GM21529 (cell line): ENCODE data around the gene GREB1.

Source experiments
- ATAC-seq: cut with Tn5 transposase; IDR thresholded peaks from one replicate; pipeline ENCODE4 v1.9.1; 2021; ENCODE audit not compliant: unreplicated experiment

GREB1 gene

DNA sequence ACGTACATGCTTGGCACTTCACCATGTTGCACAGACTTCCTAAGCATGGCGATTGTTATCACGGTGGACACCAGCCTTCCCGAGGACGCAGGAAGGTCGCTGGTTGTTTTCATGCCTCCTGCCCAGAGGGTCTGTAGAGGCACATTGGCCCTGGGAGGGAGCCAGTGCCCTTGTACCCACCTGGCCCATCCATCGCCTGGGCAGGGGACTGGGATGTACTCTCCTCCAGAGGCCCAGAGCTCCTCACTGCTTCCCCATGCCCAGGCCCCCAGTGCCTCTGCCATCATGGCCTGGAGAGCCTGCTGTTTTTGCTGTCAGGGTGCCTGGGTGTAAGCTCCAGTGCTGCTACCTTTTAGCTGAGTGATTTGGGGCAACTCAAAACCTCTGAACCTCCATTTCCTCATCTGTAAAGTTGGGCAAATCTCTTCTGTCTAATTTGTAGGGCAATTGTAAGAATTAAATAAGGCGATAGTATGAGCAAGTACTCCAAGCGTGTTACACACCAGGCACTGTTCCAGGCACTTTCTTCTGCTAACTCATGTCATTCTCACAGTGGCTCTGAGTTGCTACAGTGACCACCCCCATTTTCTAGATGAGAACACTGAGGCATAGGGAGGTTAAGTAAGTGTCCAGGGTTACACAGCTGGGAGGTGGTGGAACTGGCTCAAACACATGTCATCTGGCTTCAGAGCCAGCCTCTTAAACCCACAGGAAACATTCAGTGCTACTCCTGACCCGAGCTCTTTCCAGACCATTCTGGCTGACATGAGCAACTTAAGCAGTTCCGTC is 45.3 kb downstream of the GREB1 start:
- no peak for ATAC-seq

DNA sequence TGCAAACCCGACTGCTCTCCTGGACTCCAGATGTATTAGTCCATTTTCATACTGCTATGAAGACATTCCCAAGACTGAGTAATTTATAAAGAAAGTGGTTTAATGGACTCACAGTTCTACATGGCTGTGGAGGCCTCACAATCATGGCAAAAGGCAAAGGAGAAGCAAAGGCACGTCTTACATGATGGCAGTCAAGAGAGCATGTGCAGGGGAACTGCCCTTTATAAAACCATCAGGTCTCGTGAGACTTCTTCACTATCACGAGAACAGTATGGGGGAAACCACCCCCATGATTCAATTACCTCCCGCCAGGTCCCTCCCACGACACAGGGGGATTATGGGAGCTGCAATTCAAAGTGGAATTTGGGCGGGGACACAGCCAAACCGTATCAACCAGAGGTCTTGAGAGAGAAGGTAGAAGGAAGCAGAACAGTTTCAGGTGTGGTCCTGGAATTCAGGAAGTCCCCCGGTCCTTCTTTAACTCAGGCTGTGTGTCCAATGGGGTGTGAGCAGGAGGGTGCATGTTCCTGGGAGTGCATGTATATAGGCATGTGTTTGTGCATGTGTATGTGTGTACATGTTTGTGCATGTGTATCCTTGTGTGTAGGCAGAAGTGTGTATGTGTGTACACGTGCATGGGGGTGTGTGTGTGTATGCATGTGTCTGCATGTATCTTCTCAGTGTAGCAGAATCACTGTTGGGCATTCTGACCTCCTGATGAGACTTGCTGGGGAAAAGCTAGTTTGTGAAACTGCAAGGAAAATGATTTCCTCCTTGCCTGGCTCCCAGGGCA is 46.2 kb downstream of the GREB1 start:
- no peak for ATAC-seq

DNA sequence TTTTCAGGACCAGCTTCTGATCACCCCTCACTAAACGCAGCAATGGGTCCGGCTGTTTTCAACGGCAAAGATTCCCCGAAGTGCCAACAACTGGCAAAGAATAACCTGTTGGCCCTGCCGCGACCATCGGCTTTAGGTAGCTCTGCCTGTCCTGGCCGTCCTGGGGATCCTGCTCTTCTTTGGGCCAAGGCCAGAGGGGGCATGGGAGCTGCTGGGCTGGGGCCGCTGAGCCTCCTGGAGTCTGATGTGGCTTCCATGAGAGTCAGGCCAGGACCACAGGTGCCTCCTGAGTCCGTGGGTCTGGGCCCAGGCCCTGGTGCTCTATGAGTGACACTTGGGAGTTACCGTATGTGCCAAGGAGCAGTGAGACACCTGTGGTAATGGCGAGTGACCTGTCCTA is 46.9 kb downstream of the GREB1 start:
- no peak for ATAC-seq

DNA sequence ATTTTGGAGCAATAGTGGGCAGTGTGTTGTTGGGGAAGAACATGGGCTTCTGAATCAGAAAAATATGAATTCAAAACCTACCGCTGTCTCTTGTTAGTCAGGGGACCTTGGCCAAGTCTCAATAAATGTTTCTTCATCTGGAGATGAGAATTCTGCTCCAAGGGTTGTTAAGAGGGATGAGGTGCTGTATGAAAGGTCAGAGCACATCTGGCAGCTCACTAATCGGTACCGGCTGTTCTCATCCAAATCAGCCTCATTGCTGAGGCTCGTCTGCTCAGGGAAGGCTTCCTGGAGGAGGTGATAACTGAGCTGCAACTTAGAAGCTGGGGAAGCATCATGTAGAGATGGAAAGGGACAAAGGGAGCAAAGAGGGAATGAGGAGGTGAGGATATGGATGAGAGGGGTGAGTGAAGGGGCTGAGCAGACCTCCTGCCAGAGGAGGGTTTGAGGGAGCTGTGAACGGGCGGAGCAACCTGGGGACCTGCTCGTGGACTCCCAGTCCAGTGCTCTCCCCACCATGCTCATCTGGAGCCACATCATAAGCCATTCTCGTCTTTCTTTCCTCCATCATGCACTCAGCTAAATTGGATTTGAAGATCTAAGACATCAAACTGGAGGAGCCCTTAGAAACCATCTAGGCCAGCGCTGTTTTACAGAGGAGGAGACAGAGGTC is 47.4 kb downstream of the GREB1 start:
- ATAC-seq = no peak

DNA sequence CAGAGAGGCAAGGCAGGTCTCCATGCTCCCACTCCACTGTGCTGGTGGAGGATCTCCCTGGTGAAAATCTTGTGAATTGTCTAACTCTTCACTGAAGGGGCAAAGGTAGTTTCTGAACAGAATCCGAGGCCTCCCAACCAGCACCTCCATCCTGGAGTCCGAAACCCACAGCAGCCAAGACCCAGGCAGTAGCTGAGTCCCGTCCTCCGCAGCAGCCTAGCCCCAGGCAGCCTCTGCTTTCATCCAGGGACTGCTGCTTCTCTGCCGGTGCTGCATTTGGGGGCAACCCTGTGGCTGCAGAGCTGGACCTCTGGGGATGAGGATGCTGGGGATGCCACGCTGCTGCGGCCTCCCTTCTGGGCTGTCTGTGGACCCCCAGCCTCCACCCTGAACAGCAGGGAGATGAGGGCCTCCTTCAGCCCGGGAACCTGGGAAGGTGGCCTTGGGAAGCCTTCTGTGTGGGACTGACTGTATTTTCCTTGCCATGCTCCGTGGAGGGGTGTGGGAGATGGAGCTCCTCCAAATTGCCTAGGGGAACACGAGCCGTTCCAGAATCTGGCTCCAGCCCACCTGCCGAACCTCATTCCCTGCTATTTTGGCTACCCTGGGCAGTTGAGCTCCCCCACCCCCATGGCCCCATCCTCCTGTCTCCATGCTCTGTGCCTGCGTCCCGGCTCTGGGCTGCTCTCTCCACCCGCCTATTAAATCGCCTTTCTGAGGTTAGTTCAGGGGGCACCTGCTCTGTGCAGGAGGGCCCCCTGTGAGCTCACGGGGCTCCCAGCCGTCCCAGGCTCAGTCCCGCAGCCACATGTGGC is 48.2 kb downstream of the GREB1 start:
- no peak for ATAC-seq

DNA sequence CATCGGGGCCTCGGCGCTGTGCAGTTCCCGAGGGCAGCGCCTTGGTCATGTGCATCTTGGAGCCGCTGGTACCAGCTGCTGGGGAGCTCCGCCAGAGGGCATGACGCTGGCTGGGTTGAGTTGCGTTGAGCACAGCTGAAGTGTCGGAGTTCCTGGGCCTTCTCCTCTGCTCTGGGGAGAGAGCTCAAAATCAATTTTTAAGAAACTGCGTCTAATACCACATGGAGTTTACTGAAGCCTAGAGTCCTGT is 48.7 kb downstream of the GREB1 start:
- no peak for ATAC-seq

DNA sequence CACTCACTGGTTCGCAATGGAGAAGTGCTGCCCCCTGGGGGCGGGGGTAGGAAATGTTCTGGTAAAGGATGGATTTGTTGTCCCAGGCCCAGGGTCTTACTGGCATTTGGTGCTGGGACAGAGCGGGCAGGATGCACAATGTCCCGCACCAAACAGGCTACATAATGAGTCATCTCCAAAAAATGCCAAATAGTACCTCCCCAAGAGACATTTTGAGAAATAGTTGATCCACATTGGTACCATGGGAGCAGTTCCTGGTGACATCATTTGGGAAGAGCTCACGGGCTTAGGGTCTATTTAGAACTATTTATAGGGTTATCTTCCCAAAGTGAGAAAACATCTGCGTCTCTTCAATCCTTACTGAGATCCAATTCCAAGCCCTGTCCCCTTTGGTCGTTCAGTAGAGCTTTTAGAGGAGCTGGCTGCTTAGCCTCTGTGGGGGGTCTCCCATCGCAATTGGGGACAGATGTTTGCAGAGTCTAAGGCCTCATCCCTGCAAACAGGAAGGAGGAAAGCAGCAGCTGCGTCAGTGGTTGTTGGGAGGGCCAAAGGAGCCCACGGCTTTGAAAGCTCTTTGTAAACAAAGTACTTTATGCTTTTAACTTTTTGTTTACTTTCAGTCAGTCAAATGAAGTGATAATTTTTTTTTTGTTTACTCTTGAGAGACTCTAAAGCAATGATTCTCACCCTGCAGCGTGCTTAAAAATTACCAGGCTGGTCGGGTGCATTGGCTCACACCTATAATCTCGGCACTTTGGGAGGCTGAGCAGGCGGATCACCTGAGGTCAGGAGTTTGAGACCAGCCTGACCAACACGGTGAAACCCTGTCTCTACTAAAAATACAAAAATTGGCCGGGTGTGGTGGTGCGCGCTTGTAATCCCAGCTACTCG is 49.3 kb downstream of the GREB1 start:
- ATAC-seq = peak; percentile 42

DNA sequence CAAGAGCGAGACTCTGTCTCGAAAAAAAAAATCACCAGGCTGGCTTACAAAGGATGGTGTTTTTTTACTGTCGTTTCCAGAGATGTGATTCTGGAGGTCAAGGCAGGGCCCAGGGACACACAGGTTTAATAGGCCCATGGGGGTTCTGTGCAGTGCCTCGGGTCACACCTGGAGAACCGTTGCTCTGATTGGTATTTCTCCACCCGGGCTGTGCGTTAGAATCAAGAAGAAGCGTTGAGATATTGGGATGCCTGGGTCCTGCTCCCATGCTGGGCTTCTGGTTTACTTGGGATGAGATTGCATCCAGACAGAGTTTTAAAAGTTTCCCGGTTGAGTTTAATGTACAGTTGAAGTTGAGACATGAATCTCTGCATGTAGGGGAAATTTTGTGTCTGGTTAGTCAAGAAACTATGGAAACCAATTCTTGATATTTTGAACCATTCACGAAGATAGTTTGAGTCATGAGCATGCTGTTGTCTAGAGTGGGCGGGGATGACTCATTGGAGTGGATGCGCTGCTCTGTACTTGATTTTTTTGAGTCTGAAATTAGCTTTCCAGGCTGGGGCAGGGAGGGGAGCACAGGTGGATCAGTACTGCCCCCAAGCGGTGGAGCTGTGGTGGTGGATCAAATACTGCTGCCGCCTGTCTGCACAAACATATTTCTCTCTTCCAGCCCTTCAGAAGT is 50.1 kb downstream of the GREB1 start:
- peak; percentile 90 for ATAC-seq

DNA sequence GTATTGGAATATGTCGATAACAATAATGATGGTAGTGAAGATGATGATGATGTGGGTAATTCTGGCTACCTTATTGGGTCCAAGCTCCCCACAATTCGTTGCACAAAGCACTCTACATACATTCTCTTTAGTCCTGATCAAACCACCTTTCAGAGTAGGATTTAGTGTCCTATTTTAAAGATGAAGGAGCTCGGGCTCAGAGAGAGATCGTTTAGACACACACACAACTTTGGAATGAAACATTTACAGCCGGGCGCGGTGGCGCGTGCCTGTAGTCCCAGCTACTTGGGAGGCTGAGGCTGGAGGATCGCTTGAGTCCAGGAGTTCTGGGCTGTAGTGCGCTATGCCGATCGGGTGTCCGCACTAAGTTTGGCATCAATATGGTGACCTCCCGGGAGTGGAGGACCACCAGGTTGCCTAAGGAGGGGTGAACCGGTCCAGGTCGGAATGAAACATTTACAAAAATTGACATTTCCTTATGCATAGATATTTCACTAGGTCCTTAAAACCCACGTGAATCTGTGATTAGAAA is 50.7 kb downstream of the GREB1 start:
- no peak for ATAC-seq

DNA sequence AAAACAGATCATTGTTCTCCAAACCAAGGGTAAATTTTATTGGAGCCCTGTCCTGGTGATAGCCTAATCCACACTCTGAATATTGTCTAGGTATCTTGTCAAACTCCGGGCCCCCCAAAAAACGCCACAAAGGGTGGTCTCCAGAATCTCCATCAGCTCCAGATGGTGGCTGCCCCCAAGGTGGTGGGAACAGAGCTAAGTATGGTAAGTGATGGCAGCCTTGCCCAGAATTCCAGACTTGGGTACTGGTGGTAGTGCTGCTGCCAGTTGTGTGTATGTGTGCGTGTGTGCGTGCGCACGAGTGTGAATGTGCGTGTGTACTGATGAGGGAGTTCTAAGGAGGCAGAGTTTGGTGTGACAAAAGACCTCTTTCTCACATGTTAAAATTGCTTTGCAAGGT is 51.2 kb downstream of the GREB1 start:
- no peak for ATAC-seq

DNA sequence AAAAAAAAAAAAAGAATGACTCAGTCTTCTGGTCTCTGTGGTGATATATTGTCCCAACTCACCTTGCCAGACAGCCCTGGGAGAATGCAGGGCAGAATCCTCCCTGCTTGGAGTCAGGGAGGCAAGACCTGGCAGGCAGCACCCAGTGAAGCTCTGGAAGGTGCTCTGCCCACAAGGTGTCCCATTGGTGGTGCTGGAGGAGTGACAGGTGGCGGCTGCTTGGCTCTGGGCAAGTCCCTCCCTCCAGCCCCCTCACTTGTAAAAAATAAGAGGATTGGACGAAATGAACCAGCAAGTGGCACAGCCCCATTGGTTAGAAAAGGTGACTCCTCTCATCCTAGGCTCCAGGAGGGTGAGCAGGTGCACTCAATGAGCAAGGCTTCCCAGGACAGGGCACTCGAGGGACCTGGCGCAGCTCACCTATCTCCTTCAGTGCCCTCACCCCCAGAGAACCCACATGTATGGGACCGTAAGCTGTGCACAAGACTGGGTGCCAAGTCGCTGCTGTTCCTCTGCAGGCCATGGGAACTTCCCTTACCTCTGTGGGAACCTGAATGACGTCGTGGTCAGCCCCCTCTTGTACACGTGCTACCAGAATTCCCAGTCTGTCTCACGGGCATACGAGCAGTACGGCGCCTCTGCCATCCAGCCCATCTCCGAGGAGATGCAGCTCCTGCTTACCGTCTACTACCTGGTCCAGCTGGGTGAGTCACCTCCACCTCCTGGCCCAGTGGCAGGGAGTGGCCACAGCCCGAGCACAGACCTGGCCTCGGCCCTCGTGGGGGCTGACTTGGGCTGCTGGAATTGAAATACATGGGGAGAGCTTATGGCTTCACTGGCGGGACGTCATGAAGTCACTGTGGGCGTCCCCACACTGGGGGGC is 54.6 kb downstream of the GREB1 start:
- no peak for ATAC-seq

DNA sequence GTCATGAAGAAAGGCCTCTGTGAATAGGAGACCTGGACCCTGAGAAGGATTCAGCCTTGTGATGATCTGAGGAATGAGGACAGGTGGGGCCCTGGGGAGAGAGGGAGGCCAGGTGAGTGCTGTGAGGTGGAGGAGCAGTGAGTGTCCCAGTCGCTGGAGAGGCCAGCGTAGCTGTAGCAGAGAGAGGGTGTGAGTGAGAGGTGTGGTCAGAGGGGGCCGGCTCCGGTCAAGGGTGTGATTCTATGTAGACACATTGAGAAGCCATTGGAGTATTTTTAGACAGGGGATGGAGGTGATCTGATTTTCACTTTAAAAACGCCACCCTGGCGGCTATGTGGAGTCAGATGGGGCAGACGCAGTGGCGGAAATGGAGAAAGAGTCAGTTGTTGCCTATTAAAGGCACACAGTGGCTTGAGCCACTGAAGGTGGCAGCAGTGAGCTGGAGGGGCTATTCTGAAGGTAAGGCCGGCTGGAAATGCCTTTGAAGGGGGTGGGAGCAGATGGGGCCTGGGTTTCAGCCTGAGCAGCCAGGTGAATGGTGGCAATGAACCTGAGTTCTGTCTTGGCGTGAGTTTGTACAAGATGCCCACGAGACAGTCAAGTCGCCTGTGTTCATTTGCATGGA is 55.6 kb downstream of the GREB1 start:
- no peak for ATAC-seq

DNA sequence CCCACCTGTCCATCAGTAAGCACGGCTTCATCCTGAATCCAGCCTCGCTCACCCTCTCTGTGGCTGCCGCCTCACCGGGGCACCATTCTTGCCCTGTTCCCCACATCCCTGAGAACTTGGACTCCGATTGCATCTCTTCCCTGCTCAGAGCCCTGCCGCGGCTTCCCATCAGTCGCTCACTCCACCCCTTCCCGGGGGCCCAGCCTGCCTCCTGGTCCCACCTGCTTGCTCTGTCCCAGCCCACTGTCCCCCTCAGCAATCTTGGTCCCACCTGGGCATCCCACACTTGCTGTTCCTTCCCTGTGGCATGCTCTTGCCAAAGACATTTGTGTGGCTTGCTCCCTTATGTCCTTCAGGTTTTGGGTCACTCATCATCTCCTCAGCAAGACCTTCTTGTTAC is 56.3 kb downstream of the GREB1 start:
- ATAC-seq = no peak

DNA sequence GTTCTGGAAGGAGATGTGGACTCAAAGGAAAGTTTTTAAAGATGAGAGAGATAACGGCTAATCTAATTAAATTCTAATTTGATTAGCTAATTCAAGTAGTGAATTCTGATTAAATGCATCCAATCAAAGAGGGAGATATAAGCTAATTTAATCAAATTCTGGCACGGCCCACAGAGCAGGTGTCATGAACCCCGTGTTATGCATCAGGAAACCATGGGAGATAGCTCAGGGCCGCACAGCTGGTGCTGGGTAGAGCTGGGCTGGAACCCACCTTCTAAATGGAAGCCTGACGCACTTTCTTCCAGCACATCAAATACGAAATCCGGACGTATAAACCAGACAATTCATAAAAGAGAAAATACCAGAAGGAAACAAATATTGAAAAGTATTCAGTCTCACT is 57.2 kb downstream of the GREB1 start:
- ATAC-seq = no peak

DNA sequence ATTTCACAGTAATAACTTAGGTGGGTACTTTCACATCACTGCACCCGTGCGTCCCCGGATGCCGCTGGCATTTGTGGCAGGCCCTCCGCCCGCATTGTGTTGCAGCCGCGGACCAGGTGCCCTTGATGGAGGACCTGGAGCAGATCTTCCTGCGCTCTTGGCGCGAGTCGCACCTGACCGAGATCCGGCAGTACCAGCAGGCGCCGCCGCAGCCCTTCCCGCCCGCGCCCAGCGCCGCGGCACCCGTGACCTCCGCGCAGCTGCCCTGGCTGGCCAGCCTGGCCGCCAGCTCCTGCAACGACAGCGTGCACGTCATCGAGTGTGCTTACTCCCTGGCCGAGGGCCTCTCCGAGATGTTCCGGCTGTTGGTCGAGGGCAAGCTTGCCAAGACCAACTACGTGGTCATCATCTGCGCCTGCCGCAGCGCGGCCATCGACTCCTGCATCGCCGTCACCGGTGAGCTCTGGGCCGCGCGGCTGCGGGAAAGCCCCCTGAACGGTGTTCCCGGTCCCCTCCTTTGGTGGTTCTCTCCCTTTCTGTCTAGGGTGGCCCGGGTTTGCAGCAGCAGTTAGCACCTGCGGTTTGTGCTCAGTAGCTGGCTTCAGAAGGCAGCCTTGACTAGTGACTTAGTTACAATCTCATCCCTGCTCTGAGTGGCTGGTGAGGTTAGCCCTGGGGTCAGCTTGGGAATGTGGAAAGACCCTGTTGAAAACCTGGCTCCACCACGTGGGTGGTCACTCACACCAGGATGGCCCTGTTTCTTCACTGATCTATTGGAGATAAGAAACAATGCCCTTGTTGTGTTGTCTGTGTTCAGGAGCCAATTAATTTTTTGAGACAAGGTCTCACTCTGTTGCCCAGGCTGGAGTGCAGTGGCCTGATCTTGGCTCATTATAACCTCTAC is 59.1 kb downstream of the GREB1 start:
- no peak for ATAC-seq

DNA sequence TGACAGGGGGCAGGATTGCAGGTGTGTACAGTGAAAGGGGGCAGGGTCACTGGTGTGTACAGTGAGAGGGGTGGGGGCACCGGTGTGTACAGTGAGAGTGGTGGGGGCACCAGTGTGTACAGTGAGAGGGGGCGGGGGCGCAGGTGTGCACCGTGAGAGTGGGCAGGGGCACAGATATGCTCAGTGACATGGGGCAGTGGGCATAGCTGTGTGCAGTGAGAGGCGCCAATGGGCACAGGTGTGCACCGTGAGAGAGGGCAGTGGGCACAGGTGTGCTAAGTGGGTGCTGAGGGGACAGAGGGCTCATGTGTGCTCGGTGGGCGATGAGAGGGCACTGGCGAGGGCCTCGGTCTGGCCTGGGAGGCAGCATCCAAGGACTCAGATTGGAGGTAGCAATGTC is 63.0 kb downstream of the GREB1 start:
- ATAC-seq = no peak
